ENCODE results near the gene FBP2. TPM values are rescaled to one million over a fixed set of nuclear protein-coding genes. Genes with fewer than 3 reads are reported as not detected.
A peak's percentile ranks its signal among the peaks of the same experiment; 100 is the strongest.

The FBP2 gene
- total RNA-seq, 1 experiment from 2014 or later, result not detected

GRCh38 chr9:94588681-94589080 is 4.9 kb downstream of the FBP2 start:
- H3K27ac ChIP-seq (ENCODE audit: low read length), result no peak overlapping the region
- DNase-seq (no peak), ATAC-seq (no peak)
- H3K27me3 ChIP-seq (ENCODE audit: low read length), result no peaks in the 10 kb centered on the region
- no TSS peak for BruUV-seq (replicated peaks)
- no peak for TF ChIP-seq EZH2phosphoT487 (IDR thresholded peaks at IDR 0.05; ENCODE audit: borderline replicate concordance, low read length)
- no peak for TF ChIP-seq EZH2 (IDR thresholded peaks at IDR 0.05; ENCODE audit: low read length, unreplicated experiment)
- TF ChIP-seq CTCF (conservative IDR thresholded peaks at IDR 0.05; ENCODE audit: low read depth, low read length), result no peak
- POLR2A ChIA-PET (ENCODE audit: unreplicated experiment), result no interaction called here
- CTCF ChIA-PET, result no interaction called here
- H3K9me2 ChIP-seq (replicated peaks; ENCODE audit: low read length), result no peaks in the 10 kb centered on the region
- H3K4me3 ChIP-seq (ENCODE audit: low read length), result no peak overlapping the region
- no peaks in the 10 kb centered on the region for H3K79me2 ChIP-seq (ENCODE audit: low read length)
- H3F3A ChIP-seq (ENCODE audit: low read length, unreplicated experiment), result no peaks in the 10 kb centered on the region
- no peak overlapping the region for H2AFZ ChIP-seq (ENCODE audit: low read length)
- intact Hi-C loops (cut with micrococcal nuclease), result no loop called here
- no peaks in the 10 kb centered on the region for H4K20me1 ChIP-seq (ENCODE audit: low read length)
- H3K36me3 ChIP-seq (ENCODE audit: low read depth, low read length), result no peaks in the 10 kb centered on the region
- H3K9me3 ChIP-seq (ENCODE audit: low read length), result no peaks in the 10 kb centered on the region
- no peak overlapping the region for H3K9ac ChIP-seq (ENCODE audit: low read length)
- H3K4me2 ChIP-seq (ENCODE audit: low read length), result no peak overlapping the region
- H3K4me1 ChIP-seq (ENCODE audit: insufficient read depth, low read length), result no peaks in the 10 kb centered on the region

GRCh38 chr9:94586814-94587213 is 6.8 kb downstream of the FBP2 start:
- no peaks in the 10 kb centered on the region for H4K20me1 ChIP-seq (ENCODE audit: low read length)
- H3K4me1 ChIP-seq (ENCODE audit: insufficient read depth, low read length), result no peaks in the 10 kb centered on the region
- CTCF ChIA-PET, result no interaction called here
- DNase-seq (peak; percentile 8), ATAC-seq (peak; percentile 49; the same call in 1 of the 2 replicates)
- no peak overlapping the region for H3K27ac ChIP-seq (ENCODE audit: low read length)
- no peak overlapping the region for H3K9ac ChIP-seq (ENCODE audit: low read length)
- no TSS peak for BruUV-seq (replicated peaks)
- no peaks in the 10 kb centered on the region for H3K79me2 ChIP-seq (ENCODE audit: low read length)
- no peak overlapping the region for H3K4me3 ChIP-seq (ENCODE audit: low read length)
- no peaks in the 10 kb centered on the region for H3K9me2 ChIP-seq (replicated peaks; ENCODE audit: low read length)
- H2AFZ ChIP-seq (ENCODE audit: low read length), result 0 out of 2 replicates have a peak overlapping the region, but pooled peaks have one; percentile 40
- H3F3A ChIP-seq (ENCODE audit: low read length, unreplicated experiment), result no peaks in the 10 kb centered on the region
- no peaks in the 10 kb centered on the region for H3K27me3 ChIP-seq (ENCODE audit: low read length)
- H3K9me3 ChIP-seq (ENCODE audit: low read length), result no peaks in the 10 kb centered on the region
- H3K4me2 ChIP-seq (ENCODE audit: low read length), result no peak overlapping the region
- no peak for TF ChIP-seq EZH2phosphoT487 (IDR thresholded peaks at IDR 0.05; ENCODE audit: borderline replicate concordance, low read length)
- TF ChIP-seq CTCF (conservative IDR thresholded peaks at IDR 0.05; ENCODE audit: low read depth, low read length), result no peak
- no peak for TF ChIP-seq EZH2 (IDR thresholded peaks at IDR 0.05; ENCODE audit: low read length, unreplicated experiment)
- POLR2A ChIA-PET (ENCODE audit: unreplicated experiment), result no interaction called here
- H3K36me3 ChIP-seq (ENCODE audit: low read depth, low read length), result no peaks in the 10 kb centered on the region
- intact Hi-C loops (cut with micrococcal nuclease), result no loop called here

- no peaks in the 10 kb centered on the region for H3K36me3 ChIP-seq (ENCODE audit: low read depth, low read length)
- TF ChIP-seq EZH2phosphoT487 (IDR thresholded peaks at IDR 0.05; ENCODE audit: borderline replicate concordance, low read length), result no peak
- TF ChIP-seq CTCF (conservative IDR thresholded peaks at IDR 0.05; ENCODE audit: low read depth, low read length), result no peak
- TF ChIP-seq EZH2 (IDR thresholded peaks at IDR 0.05; ENCODE audit: low read length, unreplicated experiment), result no peak
- H3K9ac ChIP-seq (ENCODE audit: low read length), result no peak overlapping the region
- ChIA-PET CTCF (no interaction called here), POLR2A (ENCODE audit: unreplicated experiment) (no interaction called here)
- ATAC-seq (no peak), DNase-seq (no peak)
- no peak overlapping the region for H3K4me2 ChIP-seq (ENCODE audit: low read length)
- no peak overlapping the region for H3K27ac ChIP-seq (ENCODE audit: low read length)
- BruUV-seq (replicated peaks), result no TSS peak
- H3K27me3 ChIP-seq (ENCODE audit: low read length), result no peaks in the 10 kb centered on the region
- no peaks in the 10 kb centered on the region for H3K79me2 ChIP-seq (ENCODE audit: low read length)
- no peak overlapping the region for H3K4me3 ChIP-seq (ENCODE audit: low read length)
- intact Hi-C loops (cut with micrococcal nuclease), result no loop called here
- H3K9me3 ChIP-seq (ENCODE audit: low read length), result no peaks in the 10 kb centered on the region
- H3K4me1 ChIP-seq (ENCODE audit: insufficient read depth, low read length), result no peaks in the 10 kb centered on the region
- no peak overlapping the region for H2AFZ ChIP-seq (ENCODE audit: low read length)
- H3F3A ChIP-seq (ENCODE audit: low read length, unreplicated experiment), result no peaks in the 10 kb centered on the region
- H3K9me2 ChIP-seq (replicated peaks; ENCODE audit: low read length), result no peaks in the 10 kb centered on the region
- no peaks in the 10 kb centered on the region for H4K20me1 ChIP-seq (ENCODE audit: low read length)
Observed at GRCh38 chr9:94586316-94586715, 7.3 kb downstream of the FBP2 start.
